ENCODE data around the gene QKI.

Gene QKI

GRCh38 chr6:163486821-163487220, 72.3 kb downstream of the QKI start:
- TF ChIP-seq MYC (IDR thresholded peaks at IDR 0.05; ENCODE audit: low read depth, low read length) (no peak), CTCF (IDR thresholded peaks at IDR 0.05; ENCODE audit: low read depth, low read length) (no peak), MAX (IDR thresholded peaks at IDR 0.05; ENCODE audit: low read depth, low read length) (no peak), POLR2A (IDR thresholded peaks at IDR 0.05; ENCODE audit: extremely low read depth, insufficient read length) (no peak)
- H3K4me3 ChIP-seq (ENCODE audit: low read depth, low read length): no peak overlapping the region
- DNase-seq (ENCODE audit: low read depth): no peak

- no peak for TF ChIP-seq MAX (IDR thresholded peaks at IDR 0.05; ENCODE audit: low read depth, low read length)
- no peak for TF ChIP-seq MYC (IDR thresholded peaks at IDR 0.05; ENCODE audit: low read depth, low read length)
- TF ChIP-seq POLR2A (IDR thresholded peaks at IDR 0.05; ENCODE audit: extremely low read depth, insufficient read length): no peak
- no peak for TF ChIP-seq CTCF (IDR thresholded peaks at IDR 0.05; ENCODE audit: low read depth, low read length)
- DNase-seq (ENCODE audit: low read depth): no peak
- no peak overlapping the region for H3K4me3 ChIP-seq (ENCODE audit: low read depth, low read length)
These were observed 73.1 kb downstream of the QKI start for GRCh38 chr6:163487606-163488005.

GRCh38 chr6:163489584-163489983, 75.1 kb downstream of the QKI start:
- no peak for DNase-seq (ENCODE audit: low read depth)
- no peak overlapping the region for H3K4me3 ChIP-seq (ENCODE audit: low read depth, low read length)
- TF ChIP-seq MYC (IDR thresholded peaks at IDR 0.05; ENCODE audit: low read depth, low read length): no peak
- TF ChIP-seq MAX (IDR thresholded peaks at IDR 0.05; ENCODE audit: low read depth, low read length): no peak
- TF ChIP-seq CTCF (IDR thresholded peaks at IDR 0.05; ENCODE audit: low read depth, low read length): no peak
- no peak for TF ChIP-seq POLR2A (IDR thresholded peaks at IDR 0.05; ENCODE audit: extremely low read depth, insufficient read length)

- no peak for TF ChIP-seq MAX (IDR thresholded peaks at IDR 0.05; ENCODE audit: low read depth, low read length)
- TF ChIP-seq MYC (IDR thresholded peaks at IDR 0.05; ENCODE audit: low read depth, low read length): no peak
- TF ChIP-seq POLR2A (IDR thresholded peaks at IDR 0.05; ENCODE audit: extremely low read depth, insufficient read length): no peak
- TF ChIP-seq CTCF (IDR thresholded peaks at IDR 0.05; ENCODE audit: low read depth, low read length): no peak
- no peak overlapping the region for H3K4me3 ChIP-seq (ENCODE audit: low read depth, low read length)
- DNase-seq (ENCODE audit: low read depth): no peak
These were observed 76.5 kb downstream of the QKI start for GRCh38 chr6:163490826-163491577.

GRCh38 chr6:163491737-163492300, 77.3 kb downstream of the QKI start:
- TF ChIP-seq POLR2A (IDR thresholded peaks at IDR 0.05; ENCODE audit: extremely low read depth, insufficient read length): no peak
- no peak for DNase-seq (ENCODE audit: low read depth)
- no peak overlapping the region for H3K4me3 ChIP-seq (ENCODE audit: low read depth, low read length)

GRCh38 chr6:163494279-163494727, 79.8 kb downstream of the QKI start:
- no peak overlapping the region for H3K4me3 ChIP-seq (ENCODE audit: low read depth, low read length)
- TF ChIP-seq MAX (IDR thresholded peaks at IDR 0.05; ENCODE audit: low read depth, low read length) (no peak), MYC (IDR thresholded peaks at IDR 0.05; ENCODE audit: low read depth, low read length) (no peak), CTCF (IDR thresholded peaks at IDR 0.05; ENCODE audit: low read depth, low read length) (no peak), POLR2A (IDR thresholded peaks at IDR 0.05; ENCODE audit: extremely low read depth, insufficient read length) (no peak)
- DNase-seq (ENCODE audit: low read depth): no peak
